Measurements from ENCODE around the gene CALML5. TPM values are rescaled to one million over a fixed set of nuclear protein-coding genes. Genes with fewer than 3 reads are reported as not detected.

The CALML5 gene
- total and polyA plus RNA-seq, 9 of the 15 experiments (the other 6 are each of a cell fraction or from before 2014, with no cell fraction given), result not detected

DNA sequence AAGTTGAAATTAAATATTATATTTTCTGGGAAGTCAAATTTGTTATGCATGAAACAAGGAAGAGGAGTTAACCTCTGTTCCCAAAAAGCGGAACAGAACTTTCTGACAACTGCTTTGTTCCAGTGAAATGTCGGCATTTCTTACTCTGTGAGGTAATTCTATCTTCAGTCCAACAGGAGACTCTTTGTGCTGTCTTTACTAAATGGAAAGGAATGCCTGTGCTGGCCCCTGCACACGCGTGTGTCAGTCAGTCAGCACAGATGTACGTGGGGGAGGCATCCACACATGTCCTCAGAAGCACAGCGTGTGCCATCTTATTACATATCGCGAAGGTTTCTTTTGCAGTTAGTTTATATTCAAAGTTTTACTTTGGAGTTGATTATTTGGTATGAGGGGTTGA, 49.5 kb downstream of the CALML5 start (continued):
- TF ChIP-seq MAZ (CRISPR knock-in tag; conservative IDR thresholded peaks at IDR 0.05 in 1 of 2, IDR thresholded peaks at IDR 0.05 in 1 of 2) (peak; percentile 24 to 49; a peak in 1 of 4 replicates), NBN (IDR thresholded peaks at IDR 0.05; ENCODE audit: low read depth) (peak; percentile 32; the same call in 1 of the 2 replicates), ZBED1 (IDR thresholded peaks at IDR 0.05) (peak; percentile 56; the same call in 1 of the 2 replicates), FOSL1 (tag; conservative IDR thresholded peaks at IDR 0.05) (0 out of 2 replicates have a peak, but pooled peaks have one; percentile 14), NFYB (IDR thresholded peaks at IDR 0.05; ENCODE audit: extremely low read depth, insufficient read length) (no peak), CTCF (IDR thresholded peaks at IDR 0.05 in 2 of 3, conservative IDR thresholded peaks at IDR 0.05 in 1 of 3; ENCODE audit: insufficient read depth in 2 of 3, low read depth in 1 of 3, low read length in 3 of 3) (peak in 1 of 3 experiments; percentile 48; a peak in 3 of 6 replicates), PRMT5 (CRISPR knock-in tag; IDR thresholded peaks at IDR 0.05) (no peak), MLLT1 (IDR thresholded peaks at IDR 0.05) (peak; percentile 85 to 87; a peak in 3 of 4 replicates), ZNF41 (CRISPR knock-in tag; conservative IDR thresholded peaks at IDR 0.05) (0 out of 2 replicates have a peak, but pooled peaks have one; percentile 18), TFAP4 (CRISPR knock-in tag; IDR thresholded peaks at IDR 0.05; ENCODE audit: borderline replicate concordance) (peak; percentile 63; the same call in 1 of the 2 replicates), HDAC2 (IDR thresholded peaks at IDR 0.05) (peak; percentile 30; the same call in 1 of the 2 replicates), TBL1XR1 (IDR thresholded peaks at IDR 0.05; ENCODE audit: low read length in 2 of 2) (peak in 1 of 2 experiments; percentile 14; a peak in 1 of 4 replicates), ATF7 (IDR thresholded peaks at IDR 0.05) (peak; percentile 68; the same call in 1 of the 2 replicates), ZNF24 (IDR thresholded peaks at IDR 0.05) (0 out of 2 replicates have a peak, but pooled peaks have one; percentile 41), CREM (IDR thresholded peaks at IDR 0.05; ENCODE audit: low read depth) (peak; percentile 35; the same call in 1 of the 2 replicates), ZNF766 (CRISPR knock-in tag; conservative IDR thresholded peaks at IDR 0.05) (peak; percentile 79)
- TF ChIP-seq, protein P1, sequence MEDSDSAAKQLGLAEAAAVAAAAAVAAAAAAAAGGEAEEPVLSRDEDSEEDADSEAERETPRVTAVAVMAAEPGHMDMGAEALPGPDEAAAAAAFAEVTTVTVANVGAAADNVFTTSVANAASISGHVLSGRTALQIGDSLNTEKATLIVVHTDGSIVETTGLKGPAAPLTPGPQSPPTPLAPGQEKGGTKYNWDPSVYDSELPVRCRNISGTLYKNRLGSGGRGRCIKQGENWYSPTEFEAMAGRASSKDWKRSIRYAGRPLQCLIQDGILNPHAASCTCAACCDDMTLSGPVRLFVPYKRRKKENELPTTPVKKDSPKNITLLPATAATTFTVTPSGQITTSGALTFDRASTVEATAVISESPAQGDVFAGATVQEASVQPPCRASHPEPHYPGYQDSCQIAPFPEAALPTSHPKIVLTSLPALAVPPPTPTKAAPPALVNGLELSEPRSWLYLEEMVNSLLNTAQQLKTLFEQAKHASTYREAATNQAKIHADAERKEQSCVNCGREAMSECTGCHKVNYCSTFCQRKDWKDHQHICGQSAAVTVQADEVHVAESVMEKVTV (CRISPR knock-in tag; IDR thresholded peaks at IDR 0.05), result 0 out of 2 replicates have a peak, but pooled peaks have one; percentile 20
- TF ChIP-seq, protein P2, sequence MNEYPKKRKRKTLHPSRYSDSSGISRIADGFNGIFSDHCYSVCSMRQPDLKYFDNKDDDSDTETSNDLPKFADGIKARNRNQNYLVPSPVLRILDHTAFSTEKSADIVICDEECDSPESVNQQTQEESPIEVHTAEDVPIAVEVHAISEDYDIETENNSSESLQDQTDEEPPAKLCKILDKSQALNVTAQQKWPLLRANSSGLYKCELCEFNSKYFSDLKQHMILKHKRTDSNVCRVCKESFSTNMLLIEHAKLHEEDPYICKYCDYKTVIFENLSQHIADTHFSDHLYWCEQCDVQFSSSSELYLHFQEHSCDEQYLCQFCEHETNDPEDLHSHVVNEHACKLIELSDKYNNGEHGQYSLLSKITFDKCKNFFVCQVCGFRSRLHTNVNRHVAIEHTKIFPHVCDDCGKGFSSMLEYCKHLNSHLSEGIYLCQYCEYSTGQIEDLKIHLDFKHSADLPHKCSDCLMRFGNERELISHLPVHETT (CRISPR knock-in tag; conservative IDR thresholded peaks at IDR 0.05 in 1 of 2, IDR thresholded peaks at IDR 0.05 in 1 of 2), result 0 out of 4 replicates have a peak, but pooled peaks of 1 of the 2 experiments have one; percentile 22
- TF ChIP-seq, protein P3, sequence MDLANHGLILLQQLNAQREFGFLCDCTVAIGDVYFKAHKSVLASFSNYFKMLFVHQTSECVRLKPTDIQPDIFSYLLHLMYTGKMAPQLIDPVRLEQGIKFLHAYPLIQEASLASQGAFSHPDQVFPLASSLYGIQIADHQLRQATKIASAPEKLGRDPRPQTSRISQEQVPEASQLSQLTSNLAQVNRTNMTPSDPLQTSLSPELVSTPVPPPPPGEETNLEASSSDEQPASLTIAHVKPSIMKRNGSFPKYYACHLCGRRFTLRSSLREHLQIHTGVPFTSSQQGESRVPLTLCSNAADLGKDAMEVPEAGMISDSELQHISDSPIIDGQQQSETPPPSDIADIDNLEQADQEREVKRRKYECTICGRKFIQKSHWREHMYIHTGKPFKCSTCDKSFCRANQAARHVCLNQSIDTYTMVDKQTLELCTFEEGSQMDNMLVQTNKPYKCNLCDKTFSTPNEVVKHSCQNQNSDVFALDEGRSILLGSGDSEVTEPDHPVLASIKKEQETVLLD (IDR thresholded peaks at IDR 0.05), result 0 out of 2 replicates have a peak, but pooled peaks have one; percentile 51
